ENCODE measurements around the gene PTPRG. TPM values are rescaled to one million over a fixed set of nuclear protein-coding genes. Genes with fewer than 3 reads are reported as not detected.

The PTPRG gene
- total RNA-seq, 1 donor from 2014 or later: 34.1 TPM

- no peak for DNase-seq (ENCODE audit: missing footprints)
- no peak for ATAC-seq
- intact Hi-C loops (cut with DNase I): no loop called here
Observed at GRCh38 chr3:61956236-61956635, 394.9 kb downstream of the PTPRG start.

GRCh38 chr3:61957259-61957658, 395.9 kb downstream of the PTPRG start:
- ATAC-seq (no peak), DNase-seq (ENCODE audit: missing footprints) (no peak)
- intact Hi-C loops (cut with DNase I): no loop called here

- no peak for ATAC-seq
- DNase-seq (ENCODE audit: missing footprints): no peak
- intact Hi-C loops (cut with DNase I): no loop called here
Observed at GRCh38 chr3:61960976-61961375, 399.6 kb downstream of the PTPRG start.

- no peak for DNase-seq (ENCODE audit: missing footprints)
- intact Hi-C loops (cut with DNase I): no loop called here
- ATAC-seq: no peak
Observed at GRCh38 chr3:61961900-61962299, 400.5 kb downstream of the PTPRG start.

- intact Hi-C loops (cut with DNase I): no loop called here
- ATAC-seq (no peak), DNase-seq (ENCODE audit: missing footprints) (no peak)
Observed at GRCh38 chr3:61964566-61964965, 403.2 kb downstream of the PTPRG start.

GRCh38 chr3:61965770-61966131, 404.4 kb downstream of the PTPRG start:
- no peak for ATAC-seq
- intact Hi-C loops (cut with DNase I): no loop called here

GRCh38 chr3:61966200-61966599, 404.8 kb downstream of the PTPRG start:
- no peak for ATAC-seq
- intact Hi-C loops (cut with DNase I): no loop called here

More at GRCh38 chr3:61965770-61966131, 404.4 kb downstream of the PTPRG start:
- no peak for DNase-seq (ENCODE audit: missing footprints)

GRCh38 chr3:61967019-61967418, 405.6 kb downstream of the PTPRG start:
- intact Hi-C loops (cut with DNase I): no loop called here
- no peak for DNase-seq (ENCODE audit: missing footprints)
- no peak for ATAC-seq

More at GRCh38 chr3:61966200-61966599, 404.8 kb downstream of the PTPRG start:
- no peak for DNase-seq (ENCODE audit: missing footprints)

- DNase-seq (ENCODE audit: missing footprints) (no peak), ATAC-seq (no peak)
- intact Hi-C loops (cut with DNase I): no loop called here
Observed at GRCh38 chr3:61967937-61968336, 406.6 kb downstream of the PTPRG start.

- intact Hi-C loops (cut with DNase I): no loop called here
- no peak for DNase-seq (ENCODE audit: missing footprints)
- no peak for ATAC-seq
Observed at GRCh38 chr3:61974662-61975061, 413.3 kb downstream of the PTPRG start.

GRCh38 chr3:61975199-61975598, 413.8 kb downstream of the PTPRG start:
- DNase-seq (ENCODE audit: missing footprints) (no peak), ATAC-seq (peak; percentile 46)
- intact Hi-C loops (cut with DNase I): no loop called here

GRCh38 chr3:61975936-61976335, 414.6 kb downstream of the PTPRG start:
- ATAC-seq (peak; percentile 15), DNase-seq (ENCODE audit: missing footprints) (no peak)
- intact Hi-C loops (cut with DNase I): no loop called here

- ATAC-seq: no peak
- intact Hi-C loops (cut with DNase I): no loop called here
- DNase-seq (ENCODE audit: missing footprints): no peak
Observed at GRCh38 chr3:61978460-61979419, 417.4 kb downstream of the PTPRG start.

GRCh38 chr3:61979638-61980037, 418.3 kb downstream of the PTPRG start:
- no peak for DNase-seq (ENCODE audit: missing footprints)
- no peak for ATAC-seq
- intact Hi-C loops (cut with DNase I): no loop called here

- intact Hi-C loops (cut with DNase I): no loop called here
- ATAC-seq (no peak), DNase-seq (ENCODE audit: missing footprints) (no peak)
Observed at GRCh38 chr3:61980041-61980440, 418.7 kb downstream of the PTPRG start.

- DNase-seq (ENCODE audit: missing footprints) (no peak), ATAC-seq (no peak)
- intact Hi-C loops (cut with DNase I): no loop called here
Observed at GRCh38 chr3:61981060-61981459, 419.7 kb downstream of the PTPRG start.

GRCh38 chr3:61983479-61983878, 422.1 kb downstream of the PTPRG start:
- DNase-seq (ENCODE audit: missing footprints): no peak
- ATAC-seq: no peak
- intact Hi-C loops (cut with DNase I): no loop called here

- intact Hi-C loops (cut with DNase I): no loop called here
- ATAC-seq: no peak
- DNase-seq (ENCODE audit: missing footprints): no peak
Observed at GRCh38 chr3:61985020-61985419, 423.6 kb downstream of the PTPRG start.

- DNase-seq (ENCODE audit: missing footprints): no peak
- intact Hi-C loops (cut with DNase I): no loop called here
- ATAC-seq: no peak
Observed at GRCh38 chr3:61986473-61986872, 425.1 kb downstream of the PTPRG start.

GRCh38 chr3:61989681-61990080, 428.3 kb downstream of the PTPRG start:
- DNase-seq (ENCODE audit: missing footprints) (no peak), ATAC-seq (no peak)
- intact Hi-C loops (cut with DNase I): no loop called here

All from Right ventricle myocardium inferior (tissue), 1 donor.